ENCODE results near the gene NHLRC4.

The NHLRC4 gene

GRCh38 chr16:583470-583814, 16.6 kb downstream of the NHLRC4 start:
- Histone ChIP-seq H3K9me3 (ENCODE audit: control insufficient read depth, insufficient read depth, low read length) (no peaks in the 10 kb centered on the region), H3K9me2 (replicated peaks; ENCODE audit: control insufficient read depth, low read length) (no peaks in the 10 kb centered on the region), H3F3A (ENCODE audit: control insufficient read depth, insufficient read depth) (no peaks in the 10 kb centered on the region; the same call in 1 of the 2 replicates), H3K27ac (ENCODE audit: low read depth, low read length) (no peak overlapping the region), H3K36me3 (ENCODE audit: control insufficient read depth, low read length) (peaks cover 9% of the 10 kb centered on the region), H3K79me2 (ENCODE audit: control insufficient read depth, low read length) (peaks cover 15% of the 10 kb centered on the region), H3K4me2 (ENCODE audit: low read length) (no peak overlapping the region), H4K20me1 (ENCODE audit: control insufficient read depth, insufficient read depth, low read depth, low read length) (no peaks in the 10 kb centered on the region), H3K4me3 (ENCODE audit: low read length) (no peak overlapping the region), H3K27me3 (ENCODE audit: control insufficient read depth, low read length) (no peaks in the 10 kb centered on the region), H3K4me1 (ENCODE audit: control insufficient read depth, low read length) (peaks cover 12% of the 10 kb centered on the region)
- TF ChIP-seq CTCF (IDR thresholded peaks at IDR 0.05; ENCODE audit: low read depth, low read length, poor library complexity, severe bottlenecking) (no peak), EZH2phosphoT487 (IDR thresholded peaks at IDR 0.05; ENCODE audit: borderline replicate concordance, low read length) (no peak)

GRCh38 chr16:583815-584591, 17.2 kb downstream of the NHLRC4 start:
- Histone ChIP-seq H3K27ac (ENCODE audit: low read depth, low read length) (no peak overlapping the region), H3K9me2 (replicated peaks; ENCODE audit: control insufficient read depth, low read length) (no peaks in the 10 kb centered on the region), H3F3A (ENCODE audit: control insufficient read depth, insufficient read depth) (no peaks in the 10 kb centered on the region; the same call in 1 of the 2 replicates), H3K4me2 (ENCODE audit: low read length) (no peak overlapping the region), H4K20me1 (ENCODE audit: control insufficient read depth, insufficient read depth, low read depth, low read length) (no peaks in the 10 kb centered on the region), H3K27me3 (ENCODE audit: control insufficient read depth, low read length) (no peaks in the 10 kb centered on the region), H3K36me3 (ENCODE audit: control insufficient read depth, low read length) (peaks cover 9% of the 10 kb centered on the region), H3K79me2 (ENCODE audit: control insufficient read depth, low read length) (peaks cover 19% of the 10 kb centered on the region), H3K4me1 (ENCODE audit: control insufficient read depth, low read length) (peaks cover 9% of the 10 kb centered on the region), H3K9me3 (ENCODE audit: control insufficient read depth, insufficient read depth, low read length) (no peaks in the 10 kb centered on the region), H3K4me3 (ENCODE audit: low read length) (no peak overlapping the region)
- TF ChIP-seq EZH2phosphoT487 (IDR thresholded peaks at IDR 0.05; ENCODE audit: borderline replicate concordance, low read length): no peak
- TF ChIP-seq CTCF (IDR thresholded peaks at IDR 0.05; ENCODE audit: low read depth, low read length, poor library complexity, severe bottlenecking): no peak

- Histone ChIP-seq H3K9me2 (replicated peaks; ENCODE audit: control insufficient read depth, low read length) (no peaks in the 10 kb centered on the region), H3K36me3 (ENCODE audit: control insufficient read depth, low read length) (peaks cover 9% of the 10 kb centered on the region), H3K4me2 (ENCODE audit: low read length) (no peak overlapping the region), H3K4me1 (ENCODE audit: control insufficient read depth, low read length) (peaks cover 9% of the 10 kb centered on the region), H3K27ac (ENCODE audit: low read depth, low read length) (no peak overlapping the region), H3K4me3 (ENCODE audit: low read length) (no peak overlapping the region), H3K9me3 (ENCODE audit: control insufficient read depth, insufficient read depth, low read length) (no peaks in the 10 kb centered on the region), H3F3A (ENCODE audit: control insufficient read depth, insufficient read depth) (no peaks in the 10 kb centered on the region; the same call in 1 of the 2 replicates), H4K20me1 (ENCODE audit: control insufficient read depth, insufficient read depth, low read depth, low read length) (no peaks in the 10 kb centered on the region), H3K79me2 (ENCODE audit: control insufficient read depth, low read length) (peaks cover 21% of the 10 kb centered on the region), H3K27me3 (ENCODE audit: control insufficient read depth, low read length) (no peaks in the 10 kb centered on the region)
- TF ChIP-seq CTCF (IDR thresholded peaks at IDR 0.05; ENCODE audit: low read depth, low read length, poor library complexity, severe bottlenecking) (no peak), EZH2phosphoT487 (IDR thresholded peaks at IDR 0.05; ENCODE audit: borderline replicate concordance, low read length) (no peak)
These were observed 18.5 kb downstream of the NHLRC4 start for GRCh38 chr16:585351-585750.
